ENCODE data around the gene CD99.

GRCh38 chrX:2774776-2775175, 83.7 kb downstream of the CD99 start:
- TF ChIP-seq CTCF (conservative IDR thresholded peaks at IDR 0.05; ENCODE audit: low read depth in 2 of 2): no peak
- no peak for TF ChIP-seq POLR2AphosphoS5 (IDR thresholded peaks at IDR 0.05; ENCODE audit: low read depth)
- TF ChIP-seq NANOG (IDR thresholded peaks at IDR 0.05; ENCODE audit: borderline replicate concordance): no peak
- TF ChIP-seq EZH2 (IDR thresholded peaks at IDR 0.05; ENCODE audit: low read depth, unreplicated experiment): no peak
- TF ChIP-seq, protein P1, sequence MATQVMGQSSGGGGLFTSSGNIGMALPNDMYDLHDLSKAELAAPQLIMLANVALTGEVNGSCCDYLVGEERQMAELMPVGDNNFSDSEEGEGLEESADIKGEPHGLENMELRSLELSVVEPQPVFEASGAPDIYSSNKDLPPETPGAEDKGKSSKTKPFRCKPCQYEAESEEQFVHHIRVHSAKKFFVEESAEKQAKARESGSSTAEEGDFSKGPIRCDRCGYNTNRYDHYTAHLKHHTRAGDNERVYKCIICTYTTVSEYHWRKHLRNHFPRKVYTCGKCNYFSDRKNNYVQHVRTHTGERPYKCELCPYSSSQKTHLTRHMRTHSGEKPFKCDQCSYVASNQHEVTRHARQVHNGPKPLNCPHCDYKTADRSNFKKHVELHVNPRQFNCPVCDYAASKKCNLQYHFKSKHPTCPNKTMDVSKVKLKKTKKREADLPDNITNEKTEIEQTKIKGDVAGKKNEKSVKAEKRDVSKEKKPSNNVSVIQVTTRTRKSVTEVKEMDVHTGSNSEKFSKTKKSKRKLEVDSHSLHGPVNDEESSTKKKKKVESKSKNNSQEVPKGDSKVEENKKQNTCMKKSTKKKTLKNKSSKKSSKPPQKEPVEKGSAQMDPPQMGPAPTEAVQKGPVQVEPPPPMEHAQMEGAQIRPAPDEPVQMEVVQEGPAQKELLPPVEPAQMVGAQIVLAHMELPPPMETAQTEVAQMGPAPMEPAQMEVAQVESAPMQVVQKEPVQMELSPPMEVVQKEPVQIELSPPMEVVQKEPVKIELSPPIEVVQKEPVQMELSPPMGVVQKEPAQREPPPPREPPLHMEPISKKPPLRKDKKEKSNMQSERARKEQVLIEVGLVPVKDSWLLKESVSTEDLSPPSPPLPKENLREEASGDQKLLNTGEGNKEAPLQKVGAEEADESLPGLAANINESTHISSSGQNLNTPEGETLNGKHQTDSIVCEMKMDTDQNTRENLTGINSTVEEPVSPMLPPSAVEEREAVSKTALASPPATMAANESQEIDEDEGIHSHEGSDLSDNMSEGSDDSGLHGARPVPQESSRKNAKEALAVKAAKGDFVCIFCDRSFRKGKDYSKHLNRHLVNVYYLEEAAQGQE (IDR thresholded peaks at IDR 0.05; ENCODE audit: unreplicated experiment): no peak
- TF ChIP-seq STAT1 (IDR thresholded peaks at IDR 0.05; ENCODE audit: unreplicated experiment): no peak
- TF ChIP-seq ZNF331 (CRISPR knock-in tag; IDR thresholded peaks at IDR 0.05; ENCODE audit: low read depth): no peak
- no peak for TF ChIP-seq JUNB (IDR thresholded peaks at IDR 0.05; ENCODE audit: unreplicated experiment)
- TF ChIP-seq EZH2phosphoT487 (IDR thresholded peaks at IDR 0.05; ENCODE audit: unreplicated experiment): no peak
- no peak for TF ChIP-seq CREB1 (CRISPR knock-in tag; IDR thresholded peaks at IDR 0.05; ENCODE audit: low read depth)
